K562 (cell line): ENCODE measurements around the gene MADD. TPM values are rescaled to one million over a fixed set of nuclear protein-coding genes. Genes with fewer than 3 reads are reported as not detected.

Experiments
- CC2D1A ChIP-seq: fragments of 450-650 bp; IDR thresholded peaks from 2 replicates; pipeline ENCODE4 v1.6.1; 2017; ENCODE audit warnings: mild to moderate bottlenecking
- CHD7 ChIP-seq: fragments of 200-600 bp; sonication (generic); IDR thresholded peaks from one replicate; pipeline ENCODE4 v1.6.1; 2012; ENCODE audit warnings: mild to moderate bottlenecking, low read depth, low read length, inconsistent platforms
- ELF2 ChIP-seq: fragments of 250-450 bp; sonication (Bioruptor Pico); IDR thresholded peaks from 2 replicates; pipeline ENCODE4 v1.5.0; 2021; ENCODE audit warnings: mild to moderate bottlenecking
- EP400 ChIP-seq: fragments of 450-650 bp; IDR thresholded peaks from 2 replicates; pipeline ENCODE4 v1.6.1; 2017; ENCODE audit warnings: antibody characterized with exemption, mild to moderate bottlenecking, moderate library complexity
- FOXA1 ChIP-seq: fragments of 450-650 bp; IDR thresholded peaks from 2 replicates; pipeline ENCODE4 v1.6.1; 2016; ENCODE audit warnings: mild to moderate bottlenecking, borderline replicate concordance
- NCOA6 ChIP-seq: fragments of 450-650 bp; IDR thresholded peaks from 2 replicates; pipeline ENCODE4 v1.6.1; 2017; ENCODE audit warnings: mild to moderate bottlenecking
- TOE1 ChIP-seq, 2 experiments: fragments of 450-650 bp in 1 of 2; sonication (generic) in 1 of 2; formaldehyde crosslinking in 1 of 2; IDR thresholded peaks; 2 replicates each; pipeline versions ENCODE4 v1.7.1 to v1.8.0; 2016 to 2022; ENCODE audit warnings: borderline replicate concordance in 2 of 2, mild to moderate bottlenecking in 2 of 2, antibody characterized with exemption in 1 of 2, inconsistent platforms in 1 of 2, low read depth in 1 of 2, missing genetic modification reagents in 1 of 2, moderate library complexity in 1 of 2
- ZFP1 ChIP-seq: fragments of 450-650 bp; formaldehyde crosslinking; IDR thresholded peaks from 2 replicates; pipeline ENCODE4 v1.4.0; 2020; ENCODE audit warnings: mild to moderate bottlenecking, mixed read lengths
- ZNF146 ChIP-seq: IDR thresholded peaks from one replicate; pipeline ENCODE4 v1.6.1; 2018; ENCODE audit warnings: missing compliant biosample characterization; ENCODE audit not compliant: unreplicated experiment
- ZNF408 ChIP-seq: fragments of 250-450 bp; sonication (Bioruptor Pico); IDR thresholded peaks from 2 replicates; pipeline ENCODE4 v1.4.0; 2020; ENCODE audit warnings: low read depth, mild to moderate bottlenecking, moderate library complexity
- polyA plus RNA-seq, 8 experiments: library from polyadenylated mRNA; depleted of rRNA in 4 of 8; stranded (reverse) in 5 of 8; unstranded in 3 of 8; fragments of >200 nt; fragmentation: Nextera tagmentation in 2 of 8; fragmentation: Illumina TruSeq in 1 of 8; extraction: Ambion mirVana in 2 of 8; extraction: Trizol in 1 of 8; gene quantifications; 2 replicates each; pipeline versions ENCODE4 v1.2.1 to v1.2.3, GENCODE V29; 2011 to 2014; ENCODE audit warnings: inconsistent platforms in 1 of 8, missing spikeins in 1 of 8
- total RNA-seq, 7 experiments: library from RNA; depleted of rRNA in 6 of 7; stranded (reverse); fragments of >200 nt in 6 of 7; fragmentation: Illumina TruSeq in 2 of 7; extraction: Trizol in 2 of 7; gene quantifications; 2 replicates each; pipeline versions ENCODE4 v1.2.1 to v1.2.3, GENCODE V29; 2011 to 2021; ENCODE audit warnings: low replicate concordance in 1 of 7
- TF ChIP-seq, protein P1 (sequence below): IDR thresholded peaks from 3 replicates; pipeline ENCODE4 v1.6.1; 2011; ENCODE audit warnings: borderline replicate concordance, mild to moderate bottlenecking, moderate library complexity; ENCODE audit not compliant: insufficient read length; ENCODE audit errors: extremely low read depth
- TF ChIP-seq, protein P2 (sequence below), 2 experiments: fragments of 450-650 bp in 1 of 2; sonication (generic) in 1 of 2; formaldehyde crosslinking in 1 of 2; IDR thresholded peaks in 1 of 2; conservative IDR thresholded peaks in 1 of 2; 2 replicates each; pipeline versions ENCODE4 v1.6.1 to v1.8.1; 2016 to 2023; ENCODE audit warnings: mild to moderate bottlenecking in 2 of 2, moderate library complexity in 2 of 2, inconsistent platforms in 1 of 2, missing genetic modification reagents in 1 of 2

The MADD gene
- total and polyA plus RNA-seq, 9 of the 15 experiments (the other 6 are each of a cell fraction or from before 2014, with no cell fraction given) = 0.68 to 57.6 (median 33.6) TPM

- TF ChIP-seq CHD7 (no peak), ZFP1 (CRISPR knock-in tag) (no peak), ZNF146 (CRISPR knock-in tag) (no peak), ZNF408 (CRISPR knock-in tag) (no peak), ELF2 (no peak), EP400 (no peak), FOXA1 (no peak), NCOA6 (no peak), TOE1 (IDR thresholded peaks at IDR 0.05; ENCODE audit: borderline replicate concordance) (no peak), TOE1 (CRISPR knock-in tag; IDR thresholded peaks at IDR 0.05; ENCODE audit: borderline replicate concordance, low read depth) (no peak), CC2D1A (no peak)
- TF ChIP-seq, protein P1, sequence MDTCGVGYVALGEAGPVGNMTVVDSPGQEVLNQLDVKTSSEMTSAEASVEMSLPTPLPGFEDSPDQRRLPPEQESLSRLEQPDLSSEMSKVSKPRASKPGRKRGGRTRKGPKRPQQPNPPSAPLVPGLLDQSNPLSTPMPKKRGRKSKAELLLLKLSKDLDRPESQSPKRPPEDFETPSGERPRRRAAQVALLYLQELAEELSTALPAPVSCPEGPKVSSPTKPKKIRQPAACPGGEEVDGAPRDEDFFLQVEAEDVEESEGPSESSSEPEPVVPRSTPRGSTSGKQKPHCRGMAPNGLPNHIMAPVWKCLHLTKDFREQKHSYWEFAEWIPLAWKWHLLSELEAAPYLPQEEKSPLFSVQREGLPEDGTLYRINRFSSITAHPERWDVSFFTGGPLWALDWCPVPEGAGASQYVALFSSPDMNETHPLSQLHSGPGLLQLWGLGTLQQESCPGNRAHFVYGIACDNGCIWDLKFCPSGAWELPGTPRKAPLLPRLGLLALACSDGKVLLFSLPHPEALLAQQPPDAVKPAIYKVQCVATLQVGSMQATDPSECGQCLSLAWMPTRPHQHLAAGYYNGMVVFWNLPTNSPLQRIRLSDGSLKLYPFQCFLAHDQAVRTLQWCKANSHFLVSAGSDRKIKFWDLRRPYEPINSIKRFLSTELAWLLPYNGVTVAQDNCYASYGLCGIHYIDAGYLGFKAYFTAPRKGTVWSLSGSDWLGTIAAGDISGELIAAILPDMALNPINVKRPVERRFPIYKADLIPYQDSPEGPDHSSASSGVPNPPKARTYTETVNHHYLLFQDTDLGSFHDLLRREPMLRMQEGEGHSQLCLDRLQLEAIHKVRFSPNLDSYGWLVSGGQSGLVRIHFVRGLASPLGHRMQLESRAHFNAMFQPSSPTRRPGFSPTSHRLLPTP = no peak
- TF ChIP-seq, protein P2, sequence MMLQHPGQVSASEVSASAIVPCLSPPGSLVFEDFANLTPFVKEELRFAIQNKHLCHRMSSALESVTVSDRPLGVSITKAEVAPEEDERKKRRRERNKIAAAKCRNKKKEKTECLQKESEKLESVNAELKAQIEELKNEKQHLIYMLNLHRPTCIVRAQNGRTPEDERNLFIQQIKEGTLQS (IDR thresholded peaks at IDR 0.05) = no peak
- TF ChIP-seq, protein P2 (CRISPR knock-in tag; conservative IDR thresholded peaks at IDR 0.05) = no peak
Measured at GRCh38 chr11:47269829-47270305, at the start of gene MADD (continued).
